ENCODE results near the gene SLC12A7.

- TF ChIP-seq CTCF (conservative IDR thresholded peaks at IDR 0.05; ENCODE audit: low read length) (no peak), EZH2phosphoT487 (IDR thresholded peaks at IDR 0.05; ENCODE audit: borderline replicate concordance, low read depth, low read length) (no peak)
Observed at GRCh38 chr5:1092122-1092521, 19.7 kb downstream of the SLC12A7 start.
